Middle frontal gyrus (tissue), 1 donor: ENCODE results near the gene WRAP73.

Experiments
- DNase-seq: peaks from one replicate; pipeline ENCODE4 v3.0.0-alpha.2; 2015; ENCODE audit warnings: low spot score; ENCODE audit errors: extremely low spot score

The WRAP73 gene

DNA sequence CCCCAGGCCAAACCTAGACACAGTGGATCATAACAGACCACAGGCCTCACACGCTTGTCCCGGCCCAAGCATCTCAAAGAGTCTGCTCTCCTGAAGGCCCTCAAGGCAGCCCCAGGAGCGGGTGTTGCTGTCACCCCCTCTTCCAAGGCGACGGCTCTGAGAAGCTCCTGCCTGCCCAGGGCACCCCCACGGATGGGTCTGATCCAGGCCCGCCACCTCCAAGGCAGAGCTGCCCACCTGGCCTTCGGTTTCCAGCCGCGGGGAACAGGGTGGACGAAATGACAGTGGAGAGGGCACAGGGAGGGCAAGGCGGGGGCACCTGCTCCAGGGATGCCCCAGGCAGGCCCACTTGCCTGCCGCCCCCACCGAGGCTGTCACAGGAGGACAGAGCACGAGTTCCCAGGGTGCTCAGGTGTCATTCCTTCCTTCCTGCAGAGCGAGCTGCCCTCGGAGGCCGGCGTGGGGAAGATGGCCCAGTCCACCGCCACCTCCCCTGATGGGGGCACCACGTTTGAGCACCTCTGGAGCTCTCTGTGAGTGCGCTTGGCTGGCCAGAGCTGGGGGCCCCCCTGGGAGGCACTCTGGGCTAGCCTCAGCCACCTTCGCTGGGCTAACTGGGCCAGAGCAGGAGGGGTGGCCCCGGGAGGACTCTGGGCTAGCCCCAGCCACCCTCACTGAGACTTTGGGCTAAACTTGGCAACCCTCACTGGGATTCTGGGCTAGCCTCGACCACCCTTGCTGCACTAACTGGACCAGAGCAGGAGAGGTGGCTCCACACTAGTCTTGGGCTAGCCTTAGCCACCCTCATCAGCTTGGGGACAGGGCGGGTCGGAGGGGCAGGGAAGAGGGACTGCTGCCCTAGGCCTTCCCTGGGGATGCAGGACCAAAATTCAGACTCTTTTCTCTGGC, 32.2 kb upstream of the WRAP73 start:
- DNase-seq = no peak

DNA sequence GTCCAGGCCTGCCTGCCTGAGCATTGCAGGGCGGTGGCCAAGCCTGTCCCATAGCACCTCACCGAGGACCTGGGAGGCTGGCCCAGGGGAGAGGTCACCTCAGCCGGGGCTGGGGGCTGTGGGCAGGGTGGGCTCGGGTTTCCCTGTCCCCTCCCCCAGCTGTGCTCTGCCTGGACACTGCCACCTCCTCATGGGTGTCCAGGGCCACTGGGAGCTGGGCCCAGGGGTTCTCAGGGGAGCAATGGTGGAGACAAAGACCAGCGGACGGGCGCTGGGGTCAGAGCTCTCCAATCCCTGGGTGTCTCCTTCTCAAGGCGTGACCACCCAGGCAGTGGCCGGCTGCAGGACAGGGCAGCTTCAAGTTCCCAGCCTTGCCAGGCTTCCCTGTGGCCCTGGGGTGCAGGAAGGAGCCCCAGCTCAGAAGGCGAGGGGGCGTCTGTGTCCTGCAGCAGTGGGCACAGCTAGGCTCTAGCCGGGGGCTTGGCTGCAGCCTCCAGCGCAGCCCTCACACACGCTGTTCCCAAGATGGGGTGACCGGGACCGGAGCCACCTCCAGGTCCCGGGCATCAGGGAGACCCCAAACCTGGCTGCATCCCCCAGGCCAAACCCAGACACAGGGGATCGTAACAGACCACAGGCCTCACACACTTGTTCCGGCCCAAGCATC, 31.5 kb upstream of the WRAP73 start:
- no peak for DNase-seq

DNA sequence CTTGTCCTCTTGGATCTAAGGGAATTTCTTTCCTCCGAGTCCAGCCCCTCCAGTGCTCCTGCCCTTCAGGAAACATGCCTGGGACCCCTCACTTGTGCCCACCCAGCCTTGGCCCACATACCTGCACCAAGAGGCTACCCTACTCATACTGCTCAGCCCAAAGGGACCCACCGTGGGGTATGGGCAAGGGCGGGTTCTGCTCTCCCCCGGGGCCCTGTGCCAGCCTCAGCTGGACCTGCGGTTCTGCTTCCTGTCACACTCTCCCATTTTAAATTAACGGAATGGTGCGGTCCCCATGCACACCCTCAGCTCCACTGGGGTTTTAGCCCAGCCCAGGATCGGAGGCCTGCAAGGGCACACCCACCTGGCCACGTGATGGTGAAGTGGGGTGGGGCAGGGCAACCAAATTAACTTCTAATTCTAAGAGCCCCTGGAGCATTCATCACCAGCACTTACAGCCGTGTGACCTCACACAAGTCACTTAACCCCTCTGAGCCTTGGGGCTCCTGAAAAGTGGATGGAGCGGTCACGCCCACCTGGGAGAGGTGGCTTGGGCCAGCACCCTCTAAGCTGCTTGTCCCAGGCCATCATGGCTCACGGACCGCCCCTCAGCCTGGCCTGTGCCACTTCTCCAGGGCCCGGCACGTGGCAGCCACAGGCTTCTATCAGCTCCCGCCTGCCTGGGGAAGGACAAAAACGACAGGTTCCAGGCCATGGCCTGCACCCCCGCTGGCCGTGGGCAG, 30.8 kb upstream of the WRAP73 start:
- DNase-seq = no peak

DNA sequence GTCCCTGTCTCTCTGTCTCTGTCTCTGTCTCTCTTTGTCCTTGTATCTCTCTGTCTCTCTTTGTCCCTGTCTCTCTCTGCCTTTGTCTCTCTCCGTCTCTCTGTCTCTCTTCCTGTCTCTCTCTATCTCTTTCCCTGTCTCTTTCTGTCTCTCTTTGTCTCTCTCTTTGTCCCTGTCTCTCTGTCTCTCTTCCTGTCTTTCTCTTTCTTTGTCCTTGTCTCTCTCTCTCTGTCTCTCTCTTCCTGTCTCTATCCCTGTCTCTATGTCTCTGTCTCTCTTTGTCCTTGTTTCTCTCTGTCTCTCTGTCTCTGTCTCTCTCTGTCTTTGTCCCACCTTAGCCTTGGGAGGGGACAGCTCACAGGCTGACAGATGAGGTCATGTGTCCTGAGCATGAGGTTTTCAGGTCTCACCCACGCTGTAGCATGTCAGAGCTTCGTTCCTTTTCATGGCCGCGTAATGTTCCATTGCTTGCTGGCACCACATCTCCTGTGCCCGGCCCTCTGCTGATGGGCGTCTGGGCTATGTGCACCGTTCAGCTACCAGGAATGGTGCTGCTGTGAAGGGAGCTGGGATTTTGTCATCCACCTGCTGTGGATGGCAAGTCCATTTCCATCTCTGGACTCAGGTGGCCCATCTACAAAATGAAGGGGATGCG, 30.0 kb upstream of the WRAP73 start:
- DNase-seq = no peak

DNA sequence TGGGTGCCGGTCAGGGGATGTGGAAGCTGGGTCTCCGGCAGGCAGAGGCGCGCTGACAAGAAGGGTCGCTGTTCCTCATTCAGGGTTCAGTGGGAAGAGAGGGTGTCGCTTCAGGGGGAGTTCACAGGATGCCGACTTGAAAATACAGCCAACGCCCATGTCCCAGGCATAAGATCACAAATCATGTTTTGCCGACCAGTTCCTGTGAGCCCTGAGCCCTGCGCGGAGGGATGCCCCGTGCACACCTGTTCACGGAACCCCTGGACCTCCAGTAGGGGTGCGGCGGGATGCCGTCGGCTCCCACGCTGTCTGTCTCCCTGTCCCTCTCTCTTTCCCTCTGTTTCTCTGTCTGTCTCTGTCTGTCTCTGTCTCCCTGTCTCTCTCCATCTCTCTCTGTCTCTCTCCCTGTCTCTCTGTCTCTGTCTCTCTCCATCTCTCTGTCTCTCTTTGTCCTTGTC, 29.2 kb upstream of the WRAP73 start:
- DNase-seq = no peak

DNA sequence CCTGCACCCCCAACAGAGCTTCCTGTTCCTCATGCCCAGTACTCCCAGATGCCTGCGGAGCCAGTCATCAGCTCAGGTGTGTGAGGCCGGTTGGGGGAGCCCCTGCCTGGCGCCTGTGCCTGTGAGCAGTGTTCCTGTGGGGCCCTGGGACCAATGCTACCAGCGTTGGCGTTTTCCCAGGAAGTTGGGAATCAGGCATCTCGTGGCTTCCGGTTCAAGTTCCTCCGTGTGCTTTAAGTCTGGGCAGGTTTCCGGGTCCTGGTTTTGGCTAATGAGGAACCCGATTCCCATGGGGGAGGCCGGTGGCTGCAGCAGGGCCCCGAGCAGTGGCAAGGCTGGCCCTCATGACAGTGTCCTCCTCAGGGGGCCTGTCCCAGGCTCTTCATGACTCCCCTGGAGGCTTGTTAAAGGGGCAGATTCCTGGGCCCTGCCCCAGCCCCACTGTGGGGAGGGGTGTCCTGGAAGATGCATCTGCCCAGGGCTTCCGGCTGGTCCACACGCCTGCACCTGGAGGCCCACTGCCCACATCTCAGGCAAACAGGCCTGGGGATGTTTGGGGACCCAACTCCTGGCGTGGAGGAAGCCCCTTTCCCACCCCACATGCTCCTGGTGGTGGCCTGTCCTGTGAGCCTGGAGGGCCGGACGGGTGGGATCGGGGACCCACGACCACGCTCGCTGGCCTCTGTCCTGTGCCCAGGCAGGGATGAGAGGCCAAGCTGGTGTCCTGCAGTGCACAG, 28.6 kb upstream of the WRAP73 start:
- DNase-seq = no peak

DNA sequence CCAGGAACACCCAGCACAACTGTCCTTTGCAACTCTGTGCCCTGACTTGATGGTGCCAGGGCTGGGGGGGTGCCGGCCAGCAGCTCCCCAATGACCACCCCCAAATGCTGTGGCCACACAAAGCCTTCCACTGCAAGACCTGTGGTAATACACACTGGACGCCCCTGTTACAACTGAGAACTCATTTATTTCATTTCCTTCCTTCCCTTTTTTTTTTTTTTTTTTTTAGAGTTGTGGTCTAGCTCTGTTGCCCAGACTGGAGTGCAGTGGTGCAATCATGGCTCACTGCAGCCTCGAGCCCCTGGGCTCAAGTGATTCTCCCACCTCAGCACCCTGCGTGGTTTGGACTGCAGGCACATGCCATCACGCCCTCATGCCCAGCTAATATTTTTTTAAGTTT, 27.6 kb upstream of the WRAP73 start:
- no peak for DNase-seq

DNA sequence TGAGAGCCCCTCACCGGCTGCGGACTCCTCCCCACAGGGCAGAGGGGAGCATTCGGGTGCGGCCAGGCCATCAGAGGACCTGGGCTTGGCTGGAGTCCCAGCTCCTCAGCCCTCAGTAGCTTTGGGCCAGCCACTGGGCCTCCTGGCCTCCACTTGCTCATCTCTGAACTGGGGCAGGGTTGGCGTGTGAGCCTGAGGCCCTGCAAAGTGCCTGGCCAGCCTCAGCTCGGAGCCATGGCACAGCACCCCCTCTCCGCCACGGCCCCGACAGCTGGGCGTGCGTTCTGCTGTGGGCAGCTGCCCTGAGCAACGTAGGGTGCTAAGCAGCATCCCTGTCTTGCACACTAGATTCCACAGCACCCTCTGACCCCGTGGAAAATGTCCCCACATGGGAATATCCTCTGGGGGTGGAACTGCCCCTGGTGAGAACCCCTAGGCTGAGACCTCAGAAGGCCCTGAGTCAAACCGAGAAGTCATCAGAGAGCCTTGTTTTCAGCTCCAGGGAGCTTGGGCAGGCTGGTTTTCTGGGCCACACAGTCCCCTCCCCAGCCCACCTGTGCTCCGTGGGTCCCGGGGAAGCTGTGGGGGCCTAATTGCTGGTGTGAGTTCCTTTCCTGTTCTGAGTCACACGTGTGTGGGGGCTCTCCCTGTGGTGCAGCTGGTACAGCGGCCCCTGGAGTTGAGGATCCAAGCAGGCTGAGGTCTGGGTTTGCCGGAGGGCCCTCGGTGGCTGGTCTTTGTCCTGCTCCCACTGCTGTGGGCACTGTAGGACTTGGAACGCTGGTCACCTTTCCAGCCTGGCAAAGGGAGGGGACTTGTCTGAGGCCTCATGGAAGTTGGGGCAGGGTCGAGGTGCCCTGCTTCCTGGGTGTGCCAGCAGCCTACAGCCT, 26.9 kb upstream of the WRAP73 start:
- no peak for DNase-seq

DNA sequence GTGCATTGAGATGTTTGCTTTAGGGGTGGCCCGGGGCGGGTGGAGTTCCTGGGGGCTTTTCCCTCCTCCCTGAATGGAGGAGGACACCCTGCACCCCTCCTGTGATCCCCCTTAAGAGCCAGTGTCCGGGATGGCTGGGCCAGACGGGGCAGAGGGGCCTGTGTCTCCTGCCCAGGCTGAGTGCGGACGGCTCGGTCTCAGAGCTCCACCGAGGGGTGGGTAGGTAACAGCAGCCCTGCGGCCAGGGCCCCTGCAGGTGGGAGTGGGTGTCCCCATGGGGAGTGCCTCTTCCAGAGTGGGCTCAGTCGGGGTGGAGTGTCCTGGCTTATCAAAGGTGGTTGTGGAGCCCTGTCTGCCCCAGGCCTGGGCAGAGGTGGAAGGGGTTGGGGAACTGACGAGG, 25.5 kb upstream of the WRAP73 start:
- DNase-seq = no peak

DNA sequence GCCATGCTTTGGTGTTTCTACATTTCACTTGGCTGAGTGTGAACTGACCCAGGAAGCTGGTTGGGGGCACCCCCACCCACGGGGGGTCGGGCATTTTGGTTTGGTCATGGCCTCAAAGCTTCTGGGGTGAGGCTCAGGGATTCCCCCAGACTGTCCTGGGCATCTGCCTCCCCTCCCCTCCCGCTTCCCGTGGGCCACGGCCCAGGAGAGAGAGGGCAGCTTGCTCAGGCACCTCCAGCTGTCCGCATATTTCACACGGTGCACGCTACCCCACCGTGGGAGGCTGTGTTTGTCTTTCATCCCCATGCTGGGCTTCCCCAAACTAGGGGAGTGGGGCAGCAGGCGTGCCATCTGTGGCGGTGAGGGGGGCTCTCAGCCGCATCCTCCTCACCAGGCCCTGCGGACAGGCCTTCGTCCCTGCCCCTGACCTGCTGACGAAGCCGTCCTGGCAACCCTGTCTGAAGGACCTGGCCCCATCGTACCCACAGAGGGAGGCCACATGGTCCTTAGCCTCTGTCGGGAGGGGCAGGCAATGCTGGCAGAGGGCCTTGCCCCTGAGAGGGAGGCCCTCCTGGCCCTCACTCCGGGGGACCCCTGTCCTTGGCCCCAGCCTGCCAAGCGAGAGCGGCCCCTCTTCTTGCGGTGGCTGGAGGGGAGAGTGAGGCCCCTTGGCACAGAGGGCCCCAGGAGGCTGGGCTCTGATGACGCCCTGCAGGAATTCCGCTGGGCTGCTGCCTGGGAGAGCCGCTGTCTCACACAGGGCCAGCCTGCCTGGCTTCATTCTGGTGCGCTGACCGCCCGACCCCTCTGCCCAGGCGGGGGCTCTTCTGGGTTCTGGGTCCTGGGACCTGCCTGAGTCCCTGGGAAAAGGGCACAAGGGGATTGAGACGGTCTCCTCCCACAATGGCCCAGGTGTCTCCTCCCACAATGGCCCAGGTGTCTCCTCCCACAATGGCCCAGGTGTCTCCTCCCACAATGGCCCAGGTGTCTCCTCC, 24.5 kb upstream of the WRAP73 start:
- no peak for DNase-seq

DNA sequence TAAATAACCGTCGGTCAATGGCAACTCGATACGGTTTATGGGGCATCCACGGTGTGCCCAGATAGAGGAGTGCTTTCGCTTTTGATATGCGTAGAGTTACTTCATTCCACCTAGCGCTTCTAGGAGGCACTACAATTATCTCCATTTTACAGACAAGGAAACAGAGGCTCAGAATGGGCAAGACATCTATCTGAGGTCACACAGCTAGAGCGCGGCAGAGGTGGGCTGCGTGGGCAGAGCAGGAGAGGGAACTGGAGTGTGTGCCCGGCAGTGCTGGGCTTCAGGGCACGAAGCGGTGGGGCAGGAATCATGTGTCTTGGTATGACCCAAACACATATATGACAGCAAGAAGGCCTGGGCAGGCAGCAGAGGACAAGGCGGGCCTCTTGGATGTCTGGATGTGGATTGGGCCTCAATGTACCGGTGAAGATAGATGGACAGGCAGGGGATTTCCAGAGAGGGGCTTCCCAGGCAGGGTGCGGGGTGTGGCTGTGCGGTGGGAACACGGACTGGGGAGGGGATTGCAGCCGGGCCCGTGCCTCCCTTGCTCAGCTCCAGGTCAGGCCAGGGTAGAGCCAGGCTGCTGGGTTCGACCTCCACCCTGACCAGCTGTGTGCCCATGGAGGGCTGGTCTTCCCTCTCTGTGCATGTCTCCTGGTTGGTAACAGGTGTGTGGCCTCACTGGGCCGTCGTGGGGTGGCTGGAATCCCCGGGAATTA, 23.6 kb upstream of the WRAP73 start:
- no peak for DNase-seq

DNA sequence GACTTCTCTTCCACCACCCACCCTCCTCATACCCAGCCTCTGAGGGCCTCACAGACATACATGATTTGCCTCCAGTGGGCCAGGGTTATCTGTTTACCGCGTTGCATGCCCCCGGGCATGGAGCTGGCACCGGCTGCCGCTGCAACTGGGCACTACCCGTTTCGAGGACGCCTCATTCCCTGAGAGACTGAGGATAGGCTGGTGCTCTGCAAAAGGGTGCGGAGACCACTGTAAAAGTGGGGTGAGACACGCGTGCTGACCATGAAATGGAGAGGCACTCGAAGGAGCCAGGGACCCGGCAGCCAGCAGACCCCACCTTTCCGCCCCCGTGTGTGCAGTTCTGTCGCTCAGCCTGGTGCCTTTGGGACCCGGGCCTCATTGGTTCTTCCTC, 23.1 kb upstream of the WRAP73 start:
- no peak for DNase-seq

DNA sequence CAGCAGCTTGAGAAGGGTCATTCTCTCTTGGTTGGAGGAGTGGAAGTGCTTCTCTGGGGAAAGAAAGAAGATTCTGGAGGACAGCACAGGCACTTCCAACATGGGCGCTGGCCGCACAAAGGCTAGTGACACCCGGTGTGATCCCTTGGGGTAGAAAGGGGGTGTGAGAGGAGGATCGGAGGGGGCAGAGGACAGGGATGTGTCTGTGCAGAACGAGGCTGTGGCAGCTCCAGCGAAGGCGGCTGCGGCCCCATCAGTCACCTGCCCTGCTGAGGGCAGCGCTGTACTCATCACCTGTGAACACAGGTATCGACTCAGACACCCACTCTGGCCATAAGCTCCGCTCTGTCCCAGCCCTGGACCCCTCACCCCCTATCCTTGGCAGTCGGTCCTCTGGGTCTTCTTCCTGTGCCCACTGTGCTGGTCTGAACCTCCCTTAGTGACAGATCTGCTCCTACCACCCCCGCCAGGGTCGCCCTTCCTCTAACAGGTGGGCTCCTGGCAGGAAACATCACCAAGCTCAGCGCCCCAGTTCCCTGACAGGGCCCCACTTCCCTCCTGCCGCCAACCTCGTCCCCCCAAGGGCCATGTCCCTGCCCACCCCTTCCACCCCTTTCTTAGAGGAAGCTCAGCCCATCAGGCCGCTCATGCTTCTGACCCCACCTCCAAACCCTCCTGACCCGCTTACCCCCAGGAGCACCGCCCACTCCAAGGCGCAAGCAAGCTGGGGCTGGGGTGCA, 22.5 kb upstream of the WRAP73 start:
- no peak for DNase-seq

DNA sequence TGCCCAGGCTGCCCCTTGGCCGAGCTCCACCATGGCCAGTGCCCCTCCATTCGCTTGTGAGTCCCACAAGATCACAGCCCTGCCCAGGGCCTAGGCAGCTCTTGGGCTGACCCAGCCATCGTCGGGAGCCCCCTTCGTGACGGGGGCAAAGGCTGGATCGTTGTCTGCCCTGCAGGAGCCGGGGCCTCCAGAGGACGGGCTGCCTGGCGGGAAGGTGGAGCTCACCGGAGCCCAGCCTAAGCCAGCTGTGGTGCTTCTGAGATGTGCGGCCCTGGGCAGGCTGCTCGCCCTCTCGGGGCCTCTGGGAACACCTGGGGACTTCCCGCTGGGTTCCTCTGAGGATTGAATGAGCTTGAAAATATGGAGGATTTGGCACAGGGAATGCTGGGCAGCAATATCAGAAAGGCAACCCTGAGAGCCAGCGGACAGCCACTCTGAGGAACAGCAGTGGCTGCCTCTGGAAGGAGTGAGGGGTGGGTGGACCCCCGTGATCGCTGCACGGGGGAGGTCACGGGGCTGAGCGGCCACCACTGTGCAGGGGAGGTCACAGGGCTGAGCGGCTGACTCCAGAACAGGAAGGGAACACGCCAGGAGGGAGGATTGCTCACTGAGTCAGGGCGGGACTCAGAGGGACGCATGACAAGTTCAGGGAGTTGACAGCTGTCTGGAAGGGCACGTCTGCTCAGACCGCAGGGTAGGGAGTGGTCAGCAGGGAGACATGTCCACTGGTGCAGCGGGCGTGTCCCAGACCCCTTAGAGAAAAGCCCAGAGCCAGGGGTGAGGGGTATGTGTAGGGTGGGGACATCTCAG, 21.7 kb upstream of the WRAP73 start:
- DNase-seq = no peak

DNA sequence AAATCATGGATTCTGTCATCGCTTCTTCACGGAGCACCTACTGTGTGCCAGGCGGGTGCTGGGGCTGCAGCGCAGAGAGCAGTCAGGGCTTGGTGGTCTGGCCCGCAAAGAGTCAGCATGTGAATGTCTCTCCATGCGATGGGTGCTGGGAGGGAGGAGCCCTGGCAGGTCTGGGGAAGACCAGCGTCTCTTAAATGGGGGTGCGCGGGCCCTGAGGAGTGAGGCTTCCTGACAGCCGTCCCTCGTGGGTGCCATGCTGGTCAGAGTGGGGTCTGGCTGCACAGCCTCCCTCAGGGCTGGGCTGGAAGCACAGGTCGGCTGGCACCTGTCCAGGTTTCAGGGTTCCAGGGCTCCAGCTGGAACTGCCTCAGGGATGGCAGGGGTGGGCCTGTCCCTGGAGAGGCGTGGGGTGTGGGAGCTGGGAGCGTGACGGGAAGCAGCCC, 20.9 kb upstream of the WRAP73 start:
- no peak for DNase-seq

DNA sequence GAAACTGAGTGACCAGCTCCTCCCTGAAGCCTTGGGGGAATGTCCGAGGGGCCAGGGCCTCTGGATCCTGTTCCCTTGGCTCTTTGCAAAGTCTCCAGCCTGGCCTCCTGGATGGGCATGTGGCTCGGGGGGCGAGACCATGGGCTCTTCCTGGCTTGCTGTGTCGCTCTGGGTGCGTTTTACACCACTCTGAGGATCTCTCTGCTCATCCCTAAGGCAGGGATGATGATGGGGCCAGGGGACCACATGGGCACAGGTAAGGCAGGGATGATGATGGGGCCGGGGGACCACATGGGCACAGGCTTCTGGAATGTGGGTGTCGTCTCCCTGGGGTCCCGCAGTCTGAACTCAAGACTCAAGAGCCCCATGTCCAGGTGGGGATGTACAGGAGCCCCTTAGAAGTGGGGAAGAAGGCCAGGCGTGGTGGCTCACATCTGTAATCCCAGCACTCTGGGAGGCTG, 20.1 kb upstream of the WRAP73 start:
- no peak for DNase-seq
